CD4-positive, CD25-positive, alpha-beta regulatory T cell (primary cell): ENCODE data around the gene CYREN. TPM values are rescaled to one million over a fixed set of nuclear protein-coding genes. Genes with fewer than 3 reads are reported as not detected.
"Not testable (repeated sequence)": the region's sequence is repeated elsewhere in the genome, so short reads cannot be mapped to it uniquely, and the experiment has no call there.

Experiments
- ATAC-seq, 2 donors: fragments of 150-1000 bp; cut with Tn5 transposase; one replicate each; pipeline ENCODE4 v1.10.0; 2021; ENCODE audit warnings: low read depth in 2 of 2, moderate number of reproducible peaks in 2 of 2, moderate library complexity in 1 of 2
- DNase-seq, 3 donors: peaks; one replicate each; pipeline versions ENCODE4 v3.0.0 to v3.0.0-alpha.2; 2012 to 2022; ENCODE audit warnings: mixed read lengths in 1 of 3
- H3K27ac ChIP-seq: one replicate; pipeline ENCODE4 v1.7.0; 2013; ENCODE audit warnings: mild to moderate bottlenecking, low read length; ENCODE audit not compliant: insufficient read depth, poor library complexity, severe bottlenecking
- H3K27me3 ChIP-seq: one replicate; pipeline ENCODE4 v1.7.0; 2013; ENCODE audit warnings: low read length; ENCODE audit not compliant: control insufficient read depth, insufficient read depth
- H3K36me3 ChIP-seq: one replicate; pipeline ENCODE4 v1.7.0; 2013; ENCODE audit warnings: mild to moderate bottlenecking, low read length, moderate library complexity; ENCODE audit not compliant: control insufficient read depth, insufficient read depth
- H3K4me1 ChIP-seq: 2 replicates; pipeline ENCODE4 v1.7.0; 2013; ENCODE audit warnings: mild to moderate bottlenecking, low read length; ENCODE audit not compliant: insufficient read depth, control insufficient read depth, poor library complexity, severe bottlenecking
- H3K4me3 ChIP-seq: one replicate; pipeline ENCODE4 v1.7.0; 2013; ENCODE audit warnings: low read depth, mild to moderate bottlenecking, low read length, moderate library complexity
- H3K9me3 ChIP-seq, 2 experiments: 1 replicate in 1 of 2; 2 replicates in 1 of 2; pipeline ENCODE4 v1.7.0; 2013; ENCODE audit warnings: low read length in 2 of 2, mild to moderate bottlenecking in 1 of 2, moderate library complexity in 1 of 2; ENCODE audit not compliant: control insufficient read depth in 2 of 2
- H3K27ac Mint-ChIP-seq, 3 donors: one replicate each; pipeline ENCODE4 v1.8.0; 2020 to 2022; ENCODE audit warnings: mild to moderate bottlenecking in 3 of 3, mixed read lengths in 3 of 3, moderate library complexity in 2 of 3
- H3K27me3 Mint-ChIP-seq: one replicate; pipeline ENCODE4 v1.8.0; 2022; ENCODE audit warnings: mild to moderate bottlenecking, mixed read lengths
- H3K36me3 Mint-ChIP-seq: one replicate; pipeline ENCODE4 v1.8.0; 2020; ENCODE audit warnings: mixed read lengths
- H3K4me1 Mint-ChIP-seq, 4 donors: one replicate each; pipeline ENCODE4 v1.8.0; 2020 to 2022; ENCODE audit warnings: mixed read lengths in 4 of 4, mild to moderate bottlenecking in 1 of 4
- H3K4me3 Mint-ChIP-seq, 4 donors: one replicate each; pipeline ENCODE4 v1.8.0; 2020 to 2022; ENCODE audit warnings: mild to moderate bottlenecking in 4 of 4, mixed read lengths in 4 of 4, moderate library complexity in 3 of 4
- H3K9me3 Mint-ChIP-seq, 7 donors: one replicate each; pipeline ENCODE4 v1.8.0; 2020 to 2022; ENCODE audit warnings: mixed read lengths in 7 of 7, mild to moderate bottlenecking in 3 of 7, moderate library complexity in 2 of 7
- polyA plus RNA-seq, 4 donors: library from polyadenylated mRNA; unstranded; fragments of 300-500 nt; fragmentation: Illumina TruSeq; gene quantifications; one replicate each; pipeline ENCODE4 v1.2.3, GENCODE V29; 2021
- total RNA-seq: library from RNA; stranded (reverse); gene quantifications from one replicate; pipeline ENCODE4 v1.2.3, GENCODE V29; 2022

Gene CYREN
- total and polyA plus RNA-seq, 5 donors from 2014 or later, result 20.1 to 39.8 (median 28.3) TPM

DNA sequence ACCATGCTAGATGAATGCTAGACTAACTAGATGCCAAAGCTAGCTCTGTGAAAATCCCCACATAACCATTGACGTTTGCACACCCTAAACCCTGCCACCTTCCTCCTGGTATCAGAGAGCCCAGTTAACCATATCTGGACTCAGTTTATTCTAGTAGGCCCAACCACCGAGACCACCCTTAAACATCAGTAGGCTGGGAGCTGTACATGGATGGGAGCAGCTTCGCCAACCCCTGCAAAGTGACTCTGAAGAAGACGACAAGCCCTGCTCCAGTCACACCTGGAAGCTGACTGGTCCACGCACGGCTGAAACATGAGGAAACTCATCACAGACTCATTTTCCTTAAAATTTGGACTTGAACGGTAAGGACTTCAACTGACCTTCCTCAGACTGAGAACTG, 4.4 kb upstream of the CYREN start:
- H3K27ac Mint-ChIP-seq, result no peak overlapping the region
- H3K9me3 Mint-ChIP-seq, result peaks cover 0 to 8% (median 3%) of the 10 kb centered on the region in 7 donors
- H3K4me3 Mint-ChIP-seq, result no peak overlapping the region
- H3K9me3 ChIP-seq, result peaks cover 2 to 11% of the 10 kb centered on the region in 2 experiments
- ATAC-seq (no peak), DNase-seq (no peak)
- H3K4me1 ChIP-seq, result peaks cover 7% of the 10 kb centered on the region
- no peaks in the 10 kb centered on the region for H3K27me3 ChIP-seq
- H3K27me3 Mint-ChIP-seq, result no peaks in the 10 kb centered on the region
- H3K36me3 Mint-ChIP-seq, result peaks cover under 1% of the 10 kb centered on the region
- no peaks in the 10 kb centered on the region for H3K36me3 ChIP-seq
- no peak overlapping the region for H3K4me3 ChIP-seq
- H3K4me1 Mint-ChIP-seq, result peaks cover 0 to 7% (median 4%) of the 10 kb centered on the region in 4 donors
- H3K27ac ChIP-seq, result no peak overlapping the region

DNA sequence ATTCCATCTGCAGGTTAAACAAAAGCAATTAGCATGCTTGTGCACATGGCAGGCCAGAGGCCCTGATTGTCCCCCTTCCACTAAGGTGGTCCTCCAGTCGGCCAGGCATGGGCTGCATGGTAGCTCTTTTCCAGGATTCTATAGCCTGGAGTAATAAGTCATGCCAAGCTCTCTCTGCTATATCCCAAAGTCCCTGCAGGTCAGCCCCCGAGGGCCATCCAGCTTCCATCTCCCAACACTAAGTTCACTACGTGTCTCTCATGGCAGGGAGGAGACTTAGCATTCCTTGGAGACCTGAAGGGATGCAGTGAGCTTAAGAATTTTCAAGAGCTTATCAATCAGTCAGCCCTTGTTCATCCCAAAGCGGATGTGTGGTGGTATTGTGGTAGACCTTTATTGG, 3.4 kb upstream of the CYREN start:
- DNase-seq, H3K27me3 ChIP-seq, H3K4me3 Mint-ChIP-seq, H3K9me3 Mint-ChIP-seq, H3K4me3 ChIP-seq, H3K36me3 ChIP-seq, H3K27ac ChIP-seq, H3K27me3 Mint-ChIP-seq, H3K9me3 ChIP-seq, H3K36me3 Mint-ChIP-seq, ATAC-seq: not testable (repeated sequence)
- H3K27ac Mint-ChIP-seq, result peak overlapping the region in 1 of 3 donors; percentile 48
- H3K4me1 ChIP-seq, result peaks cover 17% of the 10 kb centered on the region
- peaks cover 8 to 18% (median 14%) of the 10 kb centered on the region in 4 donors for H3K4me1 Mint-ChIP-seq

DNA sequence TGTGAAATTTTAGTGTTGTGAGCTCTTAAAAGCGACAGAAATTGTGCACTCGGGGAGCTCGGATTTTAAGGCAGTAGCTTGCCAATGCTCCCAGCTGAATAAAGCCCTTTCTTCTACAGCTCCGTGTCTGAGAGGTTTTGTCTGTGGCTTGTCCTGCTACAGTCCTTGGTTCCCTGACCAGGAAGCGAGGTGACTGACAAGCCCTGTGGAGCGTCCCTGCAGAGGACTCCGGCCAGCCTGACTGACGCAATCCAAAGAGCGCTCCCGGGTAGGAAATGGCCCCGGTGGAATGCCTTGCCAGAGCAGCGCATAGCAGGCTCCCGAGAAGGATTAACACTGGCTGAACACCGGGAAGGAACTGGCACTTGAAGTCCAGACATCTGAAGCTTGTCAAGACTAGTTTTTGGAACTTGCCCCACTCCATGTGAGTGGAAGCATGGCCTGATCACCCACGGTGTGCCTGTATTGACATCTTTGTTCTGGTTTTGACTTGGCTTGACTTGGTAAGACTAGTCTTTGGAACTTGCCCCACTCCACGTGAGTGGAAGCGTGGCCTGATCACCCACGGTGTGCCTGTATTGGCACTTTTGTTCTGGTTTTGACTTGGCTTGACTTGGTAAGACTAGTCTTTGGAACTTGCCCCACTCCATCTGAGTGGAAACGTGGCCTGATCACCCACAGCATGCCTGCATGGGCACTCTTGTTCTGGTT, 1.2 kb upstream of the CYREN start:
- not testable (repeated sequence) for H3K27me3 Mint-ChIP-seq, H3K27ac ChIP-seq

DNA sequence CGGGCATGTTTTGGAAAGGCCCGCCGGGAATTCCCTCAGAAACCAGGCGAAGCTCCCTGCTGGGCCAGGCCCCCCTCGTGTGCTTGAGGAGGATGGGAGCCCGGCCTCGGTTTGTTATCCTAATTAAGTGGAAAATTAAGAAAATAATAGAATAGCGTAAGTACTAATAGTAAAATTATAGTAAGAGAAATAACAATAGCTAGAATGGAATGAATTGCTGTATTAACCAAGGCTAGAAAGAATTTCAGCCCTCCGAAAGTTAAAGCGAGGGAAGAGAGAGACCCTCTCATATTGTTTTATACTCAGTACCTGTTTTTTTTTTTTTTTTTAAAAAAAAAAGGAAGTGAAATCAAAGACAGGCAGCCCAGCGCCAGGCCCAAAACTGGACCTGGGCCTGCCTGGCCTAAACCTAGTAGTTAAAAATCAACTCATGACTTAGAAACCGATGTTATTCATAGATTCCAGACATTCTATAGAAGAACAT, 533 bp upstream of the CYREN start:
- not testable (repeated sequence) for H3K27me3 ChIP-seq, ATAC-seq, DNase-seq, H3K9me3 Mint-ChIP-seq, H3K9me3 ChIP-seq, H3K27me3 Mint-ChIP-seq
- H3K4me1 Mint-ChIP-seq, result peaks cover 20 to 43% (median 30%) of the 10 kb centered on the region in 4 donors
- H3K36me3 Mint-ChIP-seq, result peaks cover 18% of the 10 kb centered on the region
- peaks cover 16% of the 10 kb centered on the region for H3K36me3 ChIP-seq
- peak overlapping the region; percentile 89 to 95 (median 94) for H3K27ac Mint-ChIP-seq
- peak overlapping the region; percentile 94 for H3K27ac ChIP-seq
- peak overlapping the region; percentile 67 for H3K4me3 ChIP-seq
- H3K4me1 ChIP-seq, result peaks cover 25% of the 10 kb centered on the region
- peak overlapping the region; percentile 85 to 96 (median 86) for H3K4me3 Mint-ChIP-seq

More for the DNA sequence above, 1.2 kb upstream of the CYREN start:
- not testable (repeated sequence) for ATAC-seq, DNase-seq, H3K27me3 ChIP-seq, H3K9me3 Mint-ChIP-seq, H3K4me3 ChIP-seq, H3K9me3 ChIP-seq
- H3K4me1 Mint-ChIP-seq, result peaks cover 20 to 39% (median 26%) of the 10 kb centered on the region in 4 donors
- H3K4me3 Mint-ChIP-seq, result peak overlapping the region; percentile 61 to 96 (median 86)
- Histone ChIP-seq H3K36me3 (peaks cover 10% of the 10 kb centered on the region), H3K4me1 (peaks cover 25% of the 10 kb centered on the region)
- H3K27ac Mint-ChIP-seq, result peak overlapping the region; percentile 55 to 92 (median 89)
- H3K36me3 Mint-ChIP-seq, result peaks cover 12% of the 10 kb centered on the region

DNA sequence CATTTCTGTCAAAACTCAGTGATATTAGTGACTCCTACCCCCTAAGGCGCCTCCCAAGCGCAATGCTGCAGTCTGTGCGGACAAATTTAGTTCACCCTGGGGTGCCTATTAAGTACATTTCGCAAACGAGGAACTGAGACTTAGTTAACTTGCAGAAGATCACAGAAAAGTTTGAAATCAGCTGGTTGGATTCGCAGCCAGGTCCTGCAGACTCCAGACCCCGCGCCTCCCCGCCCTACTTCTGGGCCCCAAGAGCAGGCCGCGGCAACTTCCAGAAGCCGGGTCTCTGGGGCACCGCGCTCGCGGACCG, 588 bp downstream of the CYREN start:
- Mint-ChIP-seq H3K9me3 (no peaks in the 10 kb centered on the region), H3K27ac (peak overlapping the region; percentile 89 to 97 (median 97)), H3K4me3 (peak overlapping the region; percentile 86 to 95 (median 89)), H3K36me3 (peaks cover 27% of the 10 kb centered on the region), H3K27me3 (no peaks in the 10 kb centered on the region), H3K4me1 (peaks cover 20 to 50% (median 37%) of the 10 kb centered on the region in 4 donors)
- peak; percentile 6 to 11 for ATAC-seq
- H3K36me3 ChIP-seq, result peaks cover 23% of the 10 kb centered on the region
- DNase-seq, result no peak
- peak overlapping the region; percentile 70 for H3K4me3 ChIP-seq
- H3K27ac ChIP-seq, result peak overlapping the region; percentile 94
- H3K9me3 ChIP-seq, result no peaks in the 10 kb centered on the region
- H3K4me1 ChIP-seq, result peaks cover 25% of the 10 kb centered on the region
- H3K27me3 ChIP-seq, result no peaks in the 10 kb centered on the region

DNA sequence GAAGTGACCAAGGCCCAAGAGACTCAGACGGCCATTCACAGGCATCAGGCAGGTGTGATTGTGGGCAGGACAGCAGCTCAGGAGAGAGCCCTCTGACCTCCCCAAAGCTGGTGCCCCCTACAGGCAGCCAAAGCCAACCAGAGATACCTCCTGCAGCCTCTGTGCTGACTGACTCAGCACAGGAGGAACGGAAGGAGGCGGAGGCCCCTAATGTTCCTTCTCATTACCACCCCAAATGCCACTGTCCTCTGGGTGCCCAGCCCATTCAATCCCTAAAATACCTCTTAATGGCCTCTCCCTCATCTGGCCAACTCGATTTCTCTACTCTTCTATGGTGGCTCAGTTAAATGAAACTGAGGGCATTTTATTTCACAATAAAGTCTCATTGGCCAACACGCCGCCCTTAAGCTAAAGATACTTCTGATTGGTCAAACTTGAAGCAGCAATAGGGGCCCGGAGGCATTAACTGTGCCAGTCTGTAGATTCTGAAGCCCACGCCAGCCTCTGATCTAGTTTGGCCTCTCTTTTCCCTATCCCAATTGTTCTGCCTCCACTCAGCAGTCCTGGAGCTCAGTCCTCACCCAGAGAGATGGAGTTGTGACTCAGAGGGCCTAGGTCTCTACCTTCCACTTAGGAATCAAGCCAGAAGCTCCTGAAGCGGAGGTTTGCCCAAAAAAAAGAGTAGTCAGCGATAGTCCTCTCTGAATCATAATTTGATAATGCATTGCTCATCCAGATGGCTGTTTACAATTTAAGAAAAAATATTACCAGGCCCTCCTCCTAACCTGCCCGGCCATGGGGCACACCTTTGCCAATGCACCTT, 1.2 kb downstream of the CYREN start:
- peak; percentile 39 to 40 for ATAC-seq
- Histone ChIP-seq H3K9me3 (no peaks in the 10 kb centered on the region), H3K4me1 (peaks cover 25% of the 10 kb centered on the region), H3K27ac (peak overlapping the region; percentile 94), H3K27me3 (no peaks in the 10 kb centered on the region), H3K36me3 (peaks cover 24% of the 10 kb centered on the region), H3K4me3 (peak overlapping the region; percentile 70)
- no peaks in the 10 kb centered on the region for H3K9me3 Mint-ChIP-seq
- peak; percentile 35 to 73 (median 50) for DNase-seq
- H3K4me1 Mint-ChIP-seq, result peaks cover 20 to 50% (median 37%) of the 10 kb centered on the region in 4 donors
- H3K4me3 Mint-ChIP-seq, result peak overlapping the region; percentile 86 to 95 (median 89)
- no peaks in the 10 kb centered on the region for H3K27me3 Mint-ChIP-seq
- peaks cover 28% of the 10 kb centered on the region for H3K36me3 Mint-ChIP-seq
- H3K27ac Mint-ChIP-seq, result peak overlapping the region; percentile 89 to 97 (median 97)

DNA sequence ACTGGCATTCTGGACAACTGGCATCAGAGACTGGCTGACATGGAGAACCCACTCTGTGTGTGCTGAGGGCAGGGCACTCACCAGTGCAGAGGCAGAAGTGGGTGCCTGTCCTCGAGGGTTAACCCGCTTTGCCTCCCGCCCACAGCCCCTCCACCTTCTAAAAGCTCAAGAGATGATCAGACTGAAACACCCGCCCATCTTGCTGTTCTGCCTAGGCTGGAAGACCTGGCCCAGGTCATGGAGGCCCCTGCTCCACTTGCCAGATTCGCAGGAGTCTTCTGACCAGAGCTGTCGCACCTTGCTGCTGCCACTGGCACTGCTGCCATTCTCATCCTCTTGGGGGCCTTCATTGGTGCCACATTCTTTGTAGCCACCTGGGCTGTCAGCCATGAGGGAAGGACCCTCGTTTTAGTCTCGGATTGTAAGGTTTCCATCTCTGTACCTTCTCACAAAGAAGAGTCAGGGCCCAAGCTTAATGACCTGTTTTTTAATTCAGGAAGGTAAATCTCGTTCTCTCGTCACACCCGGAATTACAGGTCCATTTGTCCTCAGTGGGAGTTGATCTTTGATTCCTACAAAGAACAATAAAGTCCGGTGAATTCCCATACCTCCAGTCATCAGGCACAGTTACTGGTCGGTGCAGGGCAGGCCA, 1.9 kb downstream of the CYREN start:
- ATAC-seq (no peak), DNase-seq (no peak)
- H3K27me3 Mint-ChIP-seq, result no peaks in the 10 kb centered on the region
- Histone ChIP-seq H3K4me1 (peaks cover 25% of the 10 kb centered on the region), H3K27me3 (no peaks in the 10 kb centered on the region), H3K36me3 (peaks cover 29% of the 10 kb centered on the region), H3K27ac (peak overlapping the region; percentile 94), H3K9me3 (no peaks in the 10 kb centered on the region), H3K4me3 (peak overlapping the region; percentile 70)
- H3K4me1 Mint-ChIP-seq, result peaks cover 26 to 56% (median 39%) of the 10 kb centered on the region in 4 donors
- H3K27ac Mint-ChIP-seq, result peak overlapping the region; percentile 89 to 97 (median 97)
- H3K9me3 Mint-ChIP-seq, result no peaks in the 10 kb centered on the region
- peaks cover 33% of the 10 kb centered on the region for H3K36me3 Mint-ChIP-seq
- peak overlapping the region; percentile 86 to 95 (median 89) for H3K4me3 Mint-ChIP-seq
